IMR-90 (cell line): Measurements from ENCODE around the gene TEX14. TPM values are rescaled to one million over a fixed set of nuclear protein-coding genes. Genes with fewer than 3 reads are reported as not detected.
A peak's percentile ranks its signal among the peaks of the same experiment; 100 is the strongest.

ENCODE experiments used
- ATAC-seq: fragments of 200-7000 bp; cut with Tn5 transposase; 2 replicates; pipeline ENCODE4 v1.9.1; 2020; ENCODE audit warnings: low read depth, mild to moderate bottlenecking, moderate library complexity
- BruUV-seq: library from RNA; stranded (reverse); fragments of 400-500 nt; replicated peaks from 2 replicates; lab custom pipeline; 2021; lab: Mats Ljungman, UMichigan
- CTCF ChIA-PET: fragments of 300-600 bp; formaldehyde crosslinking; extraction: SDS; loops from one replicate; lab custom pipeline; 2021; ENCODE audit warnings: antibody characterized with exemption; lab: Yijun Ruan, JAX
- POLR2A ChIA-PET: fragments of 300-600 bp; sonication (Branson Sonifier 250); formaldehyde crosslinking; loops from one replicate; lab custom pipeline; 2022; ENCODE audit warnings: antibody characterized with exemption; ENCODE audit not compliant: unreplicated experiment; lab: Charles Lee
- DNase-seq: peaks from one replicate; pipeline ENCODE4 v3.0.0; 2013
- H2AFZ ChIP-seq: replicated peaks from 2 replicates; pipeline ENCODE3; 2013; ENCODE audit warnings: low read length, mild to moderate bottlenecking; ENCODE audit not compliant: poor library complexity
- H2AK5ac ChIP-seq: 2 replicates; pipeline ENCODE4 v1.6.1; 2013; ENCODE audit warnings: low read depth, low read length, inconsistent platforms
- H2AK9ac ChIP-seq: replicated peaks from 2 replicates; pipeline ENCODE3; 2013; ENCODE audit warnings: mild to moderate bottlenecking, low read depth, low read length, moderate library complexity; ENCODE audit not compliant: poor library complexity
- H2BK120ac ChIP-seq: 2 replicates; pipeline ENCODE4 v1.6.1; 2013; ENCODE audit warnings: low read depth, low read length, inconsistent platforms
- H2BK15ac ChIP-seq: 3 replicates; pipeline ENCODE4 v1.6.1; 2013; ENCODE audit warnings: low read depth, low read length, inconsistent platforms
- H2BK20ac ChIP-seq: 2 replicates; pipeline ENCODE4 v1.6.1; 2013; ENCODE audit warnings: low read depth, mild to moderate bottlenecking, inconsistent platforms, low read length, moderate library complexity
- H2BK5ac ChIP-seq: 2 replicates; pipeline ENCODE4 v1.6.1; 2013; ENCODE audit warnings: mild to moderate bottlenecking, low read depth, low read length, inconsistent platforms; ENCODE audit not compliant: poor library complexity, severe bottlenecking
- H3K14ac ChIP-seq: replicated peaks from 2 replicates; pipeline ENCODE4 v1.6.1; 2013; ENCODE audit warnings: low read depth, low read length, inconsistent platforms
- H3K18ac ChIP-seq: 2 replicates; pipeline ENCODE4 v1.6.1; 2013; ENCODE audit warnings: low read depth, low read length, control low read depth
- H3K23ac ChIP-seq: 2 replicates; pipeline ENCODE4 v1.6.1; 2013; ENCODE audit warnings: low read depth, low read length, inconsistent platforms
- H3K27ac ChIP-seq: 2 replicates; pipeline ENCODE4 v1.5.1; 2013; ENCODE audit warnings: mild to moderate bottlenecking, control low read depth, low read length; ENCODE audit not compliant: insufficient read depth
- H3K27me3 ChIP-seq: 2 replicates; pipeline ENCODE4 v1.6.1; 2013; ENCODE audit warnings: low read length; ENCODE audit not compliant: control insufficient read depth, insufficient read depth
- H3K36me3 ChIP-seq: 2 replicates; pipeline ENCODE4 v1.6.1; 2013; ENCODE audit warnings: low read length, mixed read lengths; ENCODE audit not compliant: control insufficient read depth, insufficient read depth
- H3K4ac ChIP-seq: 2 replicates; pipeline ENCODE4 v1.6.1; 2013; ENCODE audit warnings: low read depth, low read length, inconsistent platforms
- H3K4me1 ChIP-seq: 2 replicates; pipeline ENCODE4 v1.6.1; 2013; ENCODE audit warnings: low read length, mixed read lengths; ENCODE audit not compliant: control insufficient read depth, insufficient read depth
- H3K4me2 ChIP-seq: 2 replicates; pipeline ENCODE4 v1.6.1; 2013; ENCODE audit warnings: low read depth, mild to moderate bottlenecking, control low read depth, low read length, moderate library complexity
- H3K4me3 ChIP-seq: 2 replicates; pipeline ENCODE4 v1.5.1; 2013; ENCODE audit warnings: low read depth, mild to moderate bottlenecking, control low read depth, low read length, moderate library complexity; ENCODE audit not compliant: insufficient read depth
- H3K56ac ChIP-seq: 2 replicates; pipeline ENCODE4 v1.6.1; 2013; ENCODE audit warnings: low read length, inconsistent platforms; ENCODE audit not compliant: insufficient read depth; ENCODE audit errors: extremely low read depth
- H3K79me1 ChIP-seq, 2 experiments: 2 replicates each; pipeline ENCODE4 v1.6.1; 2013; ENCODE audit warnings: low read length in 2 of 2, inconsistent platforms in 1 of 2, low read depth in 1 of 2
- H3K9ac ChIP-seq: 2 replicates; pipeline ENCODE4 v1.6.1; 2013; ENCODE audit warnings: low read depth, low read length, control low read depth
- H3K9me1 ChIP-seq: 2 replicates; pipeline ENCODE4 v1.6.1; 2013; ENCODE audit warnings: low read length, inconsistent platforms; ENCODE audit not compliant: insufficient read depth
- H3K9me3 ChIP-seq: 2 replicates; pipeline ENCODE4 v1.6.1; 2013; ENCODE audit warnings: low read length; ENCODE audit not compliant: control insufficient read depth, insufficient read depth
- H4K20me1 ChIP-seq: 2 replicates; pipeline ENCODE4 v1.6.1; 2013; ENCODE audit warnings: low read length, inconsistent platforms; ENCODE audit not compliant: insufficient read depth
- H4K5ac ChIP-seq: 2 replicates; pipeline ENCODE4 v1.6.1; 2013; ENCODE audit warnings: mild to moderate bottlenecking, low read depth, low read length, control low read depth
- H4K8ac ChIP-seq, 2 experiments: 2 replicates each; pipeline ENCODE4 v1.6.1; 2013; ENCODE audit warnings: low read depth in 2 of 2, low read length in 2 of 2, control low read depth in 1 of 2, inconsistent platforms in 1 of 2
- H4K91ac ChIP-seq: 2 replicates; pipeline ENCODE4 v1.6.1; 2013; ENCODE audit warnings: low read depth, low read length, inconsistent platforms; ENCODE audit not compliant: insufficient read depth
- CTCF ChIP-seq: conservative IDR thresholded peaks from 2 replicates; pipeline ENCODE4 v1.5.1; 2012; ENCODE audit warnings: mild to moderate bottlenecking, low read depth, low read length, improper control_type of control experiment
- MAFK ChIP-seq: IDR thresholded peaks from 2 replicates; pipeline ENCODE4 v1.6.1; 2012; ENCODE audit warnings: low read depth, low read length, improper control_type of control experiment
- MAZ ChIP-seq: IDR thresholded peaks from 2 replicates; pipeline ENCODE4 v1.6.1; 2012; ENCODE audit warnings: low read depth, mild to moderate bottlenecking, low read length, improper control_type of control experiment, moderate library complexity, borderline replicate concordance
- SMC3 ChIP-seq: fragments of 150-350 bp; IDR thresholded peaks from 2 replicates; pipeline ENCODE4 v1.6.1; 2016; ENCODE audit warnings: low read depth, mild to moderate bottlenecking, antibody characterized with exemption, low read length, moderate library complexity
- WGBS, 2 experiments: methylation state at CpG; one replicate each; pipeline versions ENCODE4 v1.1.5 to v1.1.7; 2013; ENCODE audit warnings: missing lambda C conversion rate in 2 of 2; ENCODE audit not compliant: insufficient read length in 1 of 2; ENCODE audit errors: extremely low coverage in 2 of 2; 5-methylcytosine and 5-hydroxymethylcytosine counted together
- dilution Hi-C: fragments of 300-500 bp; cut with HindIII; formaldehyde crosslinking; loops from one replicate; pipeline ENCODE4 v1.14.3; 2018; ENCODE audit warnings: low sequenced_read_pairs; ENCODE audit not compliant: unreplicated experiment
- in situ Hi-C: fragments of 300-500 bp; cut with MboI; formaldehyde crosslinking; loops from 3 replicates; pipeline ENCODE4 v1.14.3; 2019; ENCODE audit warnings: low sequenced_read_pairs, inconsistent platforms, mixed read lengths
- intact Hi-C: fragments of 100-400 bp; cut with micrococcal nuclease; formaldehyde crosslinking; loops from 2 replicates; pipeline ENCODE4 v1.10.0; 2022
- polyA plus RNA-seq, 3 experiments: library from polyadenylated mRNA; depleted of rRNA; stranded (reverse); fragments of >200 nt; gene quantifications; 2 replicates each; pipeline ENCODE4 v1.2.3, GENCODE V29; 2012; ENCODE audit warnings: low replicate concordance in 1 of 3
- total RNA-seq: library from RNA; depleted of rRNA; stranded (reverse); fragments of >200 nt; gene quantifications from 2 replicates; pipeline ENCODE4 v1.2.3, GENCODE V29; 2012

Gene TEX14
- total and polyA plus RNA-seq, 2 of the 4 experiments (the other 2 are of a cell fraction) = not detected

DNA sequence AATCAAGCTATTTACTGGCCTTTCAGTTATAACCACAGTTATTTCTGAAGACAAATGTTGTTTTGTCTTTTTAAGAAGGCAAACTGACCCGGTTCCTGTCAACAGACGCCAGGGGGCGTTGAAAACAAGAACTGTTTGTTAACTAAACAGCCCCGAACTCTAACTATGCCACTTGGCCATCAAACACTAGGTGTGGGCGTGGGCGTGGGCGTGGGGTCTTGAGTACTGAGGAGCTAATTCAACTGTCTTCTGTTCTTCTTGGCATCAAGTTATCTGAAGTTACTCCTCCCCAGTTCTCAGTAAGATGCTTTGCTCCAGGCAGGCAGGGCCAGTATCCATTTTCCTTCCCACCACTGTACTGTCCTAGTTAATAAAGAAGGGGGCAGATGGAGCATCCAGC is 114.1 kb downstream of the TEX14 start:
- Histone ChIP-seq H3K4me3 (no peak overlapping the region), H3K27me3 (peaks cover 4% of the 10 kb centered on the region), H2BK15ac (no peak overlapping the region), H4K20me1 (no peaks in the 10 kb centered on the region), H2BK20ac (no peak overlapping the region), H3K4me2 (no peak overlapping the region), H2AK5ac (no peak overlapping the region), H3K27ac (no peak overlapping the region), H3K9me3 (no peaks in the 10 kb centered on the region), H2BK5ac (no peak overlapping the region), H3K4ac (no peak overlapping the region), H2BK120ac (no peak overlapping the region; the same call in 1 of the 2 replicates), H3K14ac (no peak overlapping the region), H3K9ac (no peak overlapping the region), H3K79me1 (no peaks in the 10 kb centered on the region), H4K8ac (no peak overlapping the region), H3K23ac (no peak overlapping the region), H2AK9ac (no peak overlapping the region), H2AFZ (no peak overlapping the region), H3K56ac (no peak overlapping the region), H3K18ac (no peak overlapping the region), H3K9me1 (no peaks in the 10 kb centered on the region), H4K91ac (no peak overlapping the region), H4K5ac (no peak overlapping the region), H3K36me3 (no peaks in the 10 kb centered on the region), H3K4me1 (0 out of 2 replicates have a peak, but pooled peaks cover 2% of the 10 kb centered on the region)
- dilution Hi-C loops = no loop called here
- TF ChIP-seq CTCF = peak; percentile 52
- no peak for TF ChIP-seq MAFK
- peak; percentile 28; the same call in 1 of the 2 replicates for TF ChIP-seq SMC3
- no peak for TF ChIP-seq MAZ
- peak; percentile 36 for DNase-seq
- no TSS peak for BruUV-seq
- in situ Hi-C loops = no loop called here
- ChIA-PET CTCF (interaction anchor here (0.6 to 1.4 kb wide), 3 partner anchors 9 to 324 kb away, joined by 3 to 10 read pairs (median 3); no protein-coding TSS in a partner anchor), POLR2A (no interaction called here)
- intact Hi-C loops = no loop called here
- no CpG with 5 or more reads among the region's 7 CpGs for WGBS, 2 experiments
- ATAC-seq = peak; percentile 48; the same call in 1 of the 2 replicates
